HG03457 (cell line): ENCODE data around the gene ANKFY1.

Experiments
- ATAC-seq: cut with Tn5 transposase; IDR thresholded peaks from one replicate; pipeline ENCODE4 v1.9.1; 2021; ENCODE audit warnings: moderate number of reproducible peaks; ENCODE audit not compliant: unreplicated experiment

The ANKFY1 gene, protein sequence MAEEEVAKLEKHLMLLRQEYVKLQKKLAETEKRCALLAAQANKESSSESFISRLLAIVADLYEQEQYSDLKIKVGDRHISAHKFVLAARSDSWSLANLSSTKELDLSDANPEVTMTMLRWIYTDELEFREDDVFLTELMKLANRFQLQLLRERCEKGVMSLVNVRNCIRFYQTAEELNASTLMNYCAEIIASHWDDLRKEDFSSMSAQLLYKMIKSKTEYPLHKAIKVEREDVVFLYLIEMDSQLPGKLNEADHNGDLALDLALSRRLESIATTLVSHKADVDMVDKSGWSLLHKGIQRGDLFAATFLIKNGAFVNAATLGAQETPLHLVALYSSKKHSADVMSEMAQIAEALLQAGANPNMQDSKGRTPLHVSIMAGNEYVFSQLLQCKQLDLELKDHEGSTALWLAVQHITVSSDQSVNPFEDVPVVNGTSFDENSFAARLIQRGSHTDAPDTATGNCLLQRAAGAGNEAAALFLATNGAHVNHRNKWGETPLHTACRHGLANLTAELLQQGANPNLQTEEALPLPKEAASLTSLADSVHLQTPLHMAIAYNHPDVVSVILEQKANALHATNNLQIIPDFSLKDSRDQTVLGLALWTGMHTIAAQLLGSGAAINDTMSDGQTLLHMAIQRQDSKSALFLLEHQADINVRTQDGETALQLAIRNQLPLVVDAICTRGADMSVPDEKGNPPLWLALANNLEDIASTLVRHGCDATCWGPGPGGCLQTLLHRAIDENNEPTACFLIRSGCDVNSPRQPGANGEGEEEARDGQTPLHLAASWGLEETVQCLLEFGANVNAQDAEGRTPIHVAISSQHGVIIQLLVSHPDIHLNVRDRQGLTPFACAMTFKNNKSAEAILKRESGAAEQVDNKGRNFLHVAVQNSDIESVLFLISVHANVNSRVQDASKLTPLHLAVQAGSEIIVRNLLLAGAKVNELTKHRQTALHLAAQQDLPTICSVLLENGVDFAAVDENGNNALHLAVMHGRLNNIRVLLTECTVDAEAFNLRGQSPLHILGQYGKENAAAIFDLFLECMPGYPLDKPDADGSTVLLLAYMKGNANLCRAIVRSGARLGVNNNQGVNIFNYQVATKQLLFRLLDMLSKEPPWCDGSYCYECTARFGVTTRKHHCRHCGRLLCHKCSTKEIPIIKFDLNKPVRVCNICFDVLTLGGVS

GRCh38 chr17:4263282-4264215, at the start of gene ANKFY1:
TSS of gene ANKFY1 (minus strand) at chr17:4263979. CDS start at chr17:4263941, 38 bp downstream.
- peak; percentile 76 for ATAC-seq

DNA sequence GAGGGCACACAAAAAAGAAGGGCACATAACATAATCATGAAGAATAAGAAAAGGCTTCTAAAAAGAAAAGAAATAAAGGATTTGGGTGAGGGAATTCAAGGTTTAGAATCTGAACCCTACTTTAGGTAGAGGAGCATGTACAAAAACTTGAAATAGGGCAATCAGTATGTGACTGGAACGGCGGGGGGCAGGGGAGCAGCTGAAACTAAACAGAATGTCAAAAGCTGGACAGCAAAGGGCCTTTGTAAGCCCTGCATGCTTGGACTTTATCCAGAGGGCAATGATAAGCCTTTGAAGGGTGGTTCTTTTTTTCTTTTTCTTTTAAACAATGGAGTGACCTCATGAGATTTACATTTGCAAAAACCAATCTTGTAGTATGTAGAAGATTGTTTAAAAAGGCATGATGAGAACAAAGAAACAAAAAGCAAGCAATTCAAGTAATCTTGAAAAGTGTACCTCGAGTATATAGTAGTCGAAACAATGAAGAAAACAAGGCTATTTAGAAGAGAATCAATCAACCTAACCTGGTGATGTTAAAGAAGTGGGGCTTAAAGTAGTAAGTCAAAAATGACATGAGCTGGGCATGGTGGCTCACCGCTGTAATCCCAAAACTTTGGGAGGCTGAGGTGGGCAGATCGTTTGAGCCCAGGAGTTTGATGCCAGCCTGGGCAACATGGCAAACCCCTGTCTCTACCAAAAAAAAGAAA, 46.7 kb upstream of the ANKFY1 start:
- no peak for ATAC-seq

DNA sequence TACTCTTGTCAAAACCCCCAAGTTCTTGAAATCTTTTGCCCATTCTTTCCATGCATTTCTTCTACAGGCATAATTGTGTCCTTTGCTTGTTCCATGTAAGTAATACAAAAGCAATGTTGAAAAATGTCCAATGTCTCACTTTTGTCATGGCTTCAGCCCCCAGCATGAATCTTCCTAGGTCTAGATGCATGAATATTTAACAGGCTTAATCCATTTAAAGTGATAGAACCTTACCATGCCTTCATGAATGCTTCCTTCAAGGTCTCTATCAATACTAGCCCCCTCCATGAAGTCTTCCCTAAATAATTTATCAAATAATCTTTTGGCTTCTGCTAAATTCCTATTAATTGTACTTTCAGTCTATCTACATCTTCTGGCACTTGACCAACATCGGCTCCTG, 46.1 kb upstream of the ANKFY1 start:
- no peak for ATAC-seq

DNA sequence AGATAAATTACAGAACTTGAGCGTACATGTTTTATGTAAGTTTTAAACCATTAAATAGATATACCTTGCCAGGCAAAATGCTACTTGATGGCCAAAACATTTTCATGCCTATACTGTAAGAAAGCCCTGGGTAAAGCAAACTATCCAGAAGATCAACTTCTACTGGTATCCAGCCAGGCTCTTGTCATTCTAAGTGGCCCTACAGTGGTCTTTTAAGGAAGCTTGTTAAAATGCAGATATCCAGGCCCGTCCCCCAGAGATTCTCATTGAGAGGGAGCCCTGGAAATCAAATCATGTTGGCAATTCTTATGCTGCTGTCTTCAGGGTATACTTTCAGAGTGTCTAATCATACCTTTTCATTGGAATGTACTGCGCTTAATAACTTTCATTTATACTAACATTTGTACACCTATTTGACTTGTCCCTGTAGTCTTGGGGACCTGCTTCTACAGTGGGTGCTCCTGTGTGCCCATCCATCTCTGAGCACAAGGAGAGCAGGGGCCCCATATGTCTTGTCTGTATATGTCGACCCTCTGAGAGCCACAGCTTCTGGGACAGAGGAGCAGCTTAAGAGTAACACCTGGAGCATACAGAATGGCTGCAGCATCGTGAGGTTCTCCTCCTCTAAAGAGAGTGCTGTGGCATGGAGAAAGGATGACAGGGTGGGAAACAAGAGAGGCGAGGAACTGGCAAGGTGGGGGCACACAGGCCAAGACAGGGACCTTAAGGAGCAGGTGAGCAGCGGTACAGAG, 43.6 kb upstream of the ANKFY1 start:
- ATAC-seq, result no peak

GRCh38 chr17:4305224-4305623, 41.4 kb upstream of the ANKFY1 start:
- no peak for ATAC-seq

DNA sequence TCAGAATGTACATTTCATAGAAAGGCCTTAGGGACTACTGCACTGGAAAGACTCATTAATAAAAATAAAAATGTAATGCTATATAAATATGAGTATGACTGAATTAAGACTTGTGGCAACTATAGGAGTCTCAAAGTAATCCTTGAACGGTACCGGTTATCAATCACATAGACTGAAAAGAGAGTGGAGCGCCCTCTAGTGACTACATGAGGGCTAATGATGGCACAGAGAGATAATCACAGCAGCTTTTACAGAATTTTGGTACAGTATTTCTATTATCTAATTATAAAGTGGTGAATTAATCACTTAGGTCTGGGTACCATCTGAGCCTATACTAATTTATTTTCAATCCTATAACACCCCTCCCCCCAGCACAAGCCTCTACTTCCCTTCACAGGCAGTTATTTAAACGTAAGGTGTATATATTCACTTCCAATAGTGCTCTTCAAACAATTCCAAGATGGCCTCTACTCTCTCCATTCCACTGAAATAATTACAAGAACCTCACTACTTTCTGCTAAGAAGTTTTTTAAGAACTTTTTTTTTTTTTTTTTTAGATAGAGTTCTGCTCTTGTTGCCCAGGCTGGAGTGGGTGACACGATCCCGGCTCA, 40.7 kb upstream of the ANKFY1 start:
- no peak for ATAC-seq

GRCh38 chr17:4301066-4301465, 37.3 kb upstream of the ANKFY1 start:
- no peak for ATAC-seq

DNA sequence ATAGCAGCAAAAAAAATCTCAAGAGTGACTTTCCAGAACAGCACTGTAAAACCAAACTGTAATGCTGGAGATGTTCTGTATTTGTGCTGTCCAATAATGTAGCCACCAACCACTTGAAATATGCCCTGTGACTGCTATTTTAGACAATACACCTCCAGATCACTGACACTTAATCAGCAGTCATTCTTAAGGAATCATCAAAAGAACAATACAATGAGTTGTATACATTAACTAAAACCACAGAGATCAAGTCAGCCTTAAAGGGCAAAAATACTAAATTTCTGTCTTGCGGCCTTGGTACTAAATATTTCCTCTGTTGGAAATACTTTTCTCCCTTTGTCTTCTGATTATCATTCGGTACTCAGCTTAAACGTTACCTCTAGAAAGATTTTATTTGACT, 33.6 kb upstream of the ANKFY1 start:
- ATAC-seq, result no peak

DNA sequence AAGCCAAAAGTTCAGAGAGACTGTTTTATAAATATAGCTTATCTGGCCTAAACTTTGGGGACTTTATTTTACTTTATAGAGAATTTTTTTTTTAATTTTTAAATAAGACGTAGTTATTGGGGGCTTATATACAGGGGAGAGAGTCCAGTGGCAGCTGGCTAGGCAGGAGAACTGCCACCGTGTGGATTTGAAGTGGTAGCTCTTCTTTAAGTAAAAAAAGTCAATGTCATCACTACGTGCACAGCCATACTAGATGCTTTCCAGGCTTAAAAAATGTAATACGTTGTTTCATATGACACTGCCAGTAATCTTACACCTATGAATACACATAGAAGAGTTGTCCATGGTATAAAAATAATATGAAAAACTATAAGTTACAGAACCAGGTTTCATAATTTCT, 31.9 kb upstream of the ANKFY1 start:
- no peak for ATAC-seq

DNA sequence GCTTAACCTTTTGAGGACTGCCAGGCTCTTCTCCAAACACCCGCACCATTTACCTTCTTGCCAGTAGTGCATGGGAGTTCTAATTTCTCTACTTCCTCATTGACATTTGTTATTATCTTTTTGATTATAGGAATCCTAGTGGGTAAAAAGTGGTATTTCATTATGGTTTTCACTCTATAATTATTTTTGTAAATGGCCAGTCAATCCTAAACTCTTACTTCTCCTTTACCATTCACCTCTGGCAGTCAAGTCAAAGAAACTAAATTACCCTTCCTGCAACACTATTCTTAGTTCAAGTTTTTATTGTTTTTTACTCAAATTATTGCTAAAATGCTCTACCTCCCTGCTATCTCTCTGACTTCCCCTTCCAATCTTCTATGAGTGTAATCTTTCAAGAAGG, 29.8 kb upstream of the ANKFY1 start:
- ATAC-seq, result no peak

- no peak for ATAC-seq
Measured at GRCh38 chr17:4287710-4288109, 23.9 kb upstream of the ANKFY1 start.

GRCh38 chr17:4276514-4276913, 12.7 kb upstream of the ANKFY1 start:
- no peak for ATAC-seq

- ATAC-seq, result no peak
Measured at GRCh38 chr17:4272972-4273368, 9.2 kb upstream of the ANKFY1 start.

- no peak for ATAC-seq
Measured at GRCh38 chr17:4272213-4272971, 8.6 kb upstream of the ANKFY1 start.

GRCh38 chr17:4270736-4271135, 7.0 kb upstream of the ANKFY1 start:
- ATAC-seq, result no peak

DNA sequence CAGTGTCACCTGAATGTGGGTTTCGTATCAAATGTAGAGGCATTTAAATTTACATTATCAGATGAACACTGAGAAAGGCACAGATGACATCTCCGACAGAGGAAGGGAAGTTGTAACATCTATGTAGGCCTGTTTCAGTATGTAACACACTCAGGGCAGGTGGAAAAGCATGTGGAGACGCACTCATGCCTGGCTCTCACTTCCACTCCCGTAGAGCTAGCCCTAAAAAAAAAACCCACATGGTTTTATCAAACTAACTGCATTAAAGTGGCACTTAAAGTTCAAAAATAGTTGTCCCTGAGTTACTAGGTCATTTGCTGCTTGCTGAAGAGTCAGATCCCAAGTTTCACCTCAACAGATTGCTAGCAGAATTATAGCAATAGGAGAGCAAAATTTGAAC, 6.1 kb upstream of the ANKFY1 start:
- no peak for ATAC-seq

- no peak for ATAC-seq
Measured at GRCh38 chr17:4267402-4267801, 3.6 kb upstream of the ANKFY1 start.

GRCh38 chr17:4266550-4266949, 2.8 kb upstream of the ANKFY1 start:
- no peak for ATAC-seq
